DMS114 treated with DMSO at 0.1 percent for 48 hours (cell line): ENCODE data around the gene KLK13.

Experiments used
- DNase-seq: peaks from one replicate; lab custom pipeline; 2025; ENCODE audit not compliant: unreplicated experiment; lab: John Stamatoyannopoulos, UW

KLK13 gene

DNA sequence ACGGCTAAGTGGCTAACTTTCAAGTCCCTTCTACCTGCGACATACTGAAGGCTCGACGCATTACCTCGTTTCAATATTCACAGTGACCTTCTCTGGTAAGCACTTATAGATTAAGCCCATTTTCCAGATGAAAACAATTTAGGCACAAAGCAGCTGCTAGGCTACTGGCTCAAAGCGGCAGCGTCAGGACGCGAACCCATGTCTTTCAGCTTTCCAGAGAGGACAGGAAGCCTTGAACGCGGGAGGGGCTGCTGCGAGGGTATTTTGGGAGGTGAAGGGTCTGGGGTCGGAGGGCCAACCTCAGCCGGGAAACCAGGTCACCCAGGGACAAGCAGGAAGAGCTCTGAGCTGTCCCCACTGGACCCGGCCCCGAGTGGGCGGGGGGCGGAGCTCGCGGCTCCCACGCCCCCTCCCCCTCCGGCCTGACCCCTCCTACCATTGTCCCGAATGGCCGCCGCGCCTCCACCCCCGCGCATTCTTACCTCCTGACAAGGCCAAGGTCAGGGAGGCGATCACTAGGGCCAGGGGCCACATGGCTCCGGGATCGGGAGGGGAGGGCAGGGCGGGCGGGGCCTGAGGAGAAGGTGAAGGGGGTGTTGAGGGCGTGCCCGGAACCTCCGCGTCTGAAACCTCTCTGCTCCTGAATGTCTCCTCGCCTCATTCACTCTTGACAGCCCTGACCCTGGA is at the start of gene KLK13:
KLK13 (minus strand) TSS at position 559 of the 687 bp plus-strand sequence; CDS start at position 534, 25 bp downstream.
- no peak for DNase-seq

GRCh38 chr19:51114087-51114729 is 49.3 kb upstream of the KLK13 start:
- no peak for DNase-seq

GRCh38 chr19:51111606-51112005 is 46.7 kb upstream of the KLK13 start:
- DNase-seq, result no peak

GRCh38 chr19:51110666-51110971 is 45.7 kb upstream of the KLK13 start:
- DNase-seq, result no peak

- no peak for DNase-seq
These were observed 43.9 kb upstream of the KLK13 start for GRCh38 chr19:51108805-51109146.

DNA sequence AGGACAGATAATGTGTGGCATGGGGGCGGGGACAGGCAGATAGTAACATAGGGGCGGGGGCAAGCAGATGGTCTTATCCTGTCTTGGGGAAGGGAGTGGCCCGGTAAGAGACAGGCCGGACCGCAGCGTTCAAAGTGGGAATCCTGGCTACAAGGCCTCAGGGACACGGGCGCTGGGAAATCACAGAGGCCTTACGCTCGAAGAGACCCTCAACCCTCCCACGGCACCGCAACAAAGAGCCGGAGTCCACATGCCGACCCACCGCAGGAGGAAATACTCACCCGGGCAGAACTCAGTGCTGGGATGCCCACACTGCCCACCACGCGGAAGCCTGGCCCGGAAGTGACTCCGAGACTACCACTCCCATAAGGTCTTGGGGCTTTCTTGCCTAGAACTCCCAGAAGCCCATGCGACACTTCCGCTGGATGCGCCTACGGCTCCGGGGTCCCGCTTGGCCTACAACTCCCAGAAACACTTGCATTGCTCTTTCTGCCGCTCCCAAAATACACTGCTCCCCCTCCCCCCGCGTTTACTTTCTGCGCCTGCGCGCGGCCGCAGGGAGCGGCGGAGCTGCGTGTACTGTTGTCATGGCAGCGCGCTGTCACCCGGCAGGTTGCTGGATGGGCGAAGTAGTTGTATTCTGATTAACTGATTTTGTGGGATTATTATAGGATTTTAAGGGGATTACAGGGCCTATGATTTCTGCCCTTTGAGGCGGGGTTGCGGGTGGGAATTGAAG is 43.3 kb upstream of the KLK13 start, which contains the start of gene CTU1:
CTU1 (minus strand) TSS at position 344 of the 739 bp plus-strand sequence. CDS start 3,840 bp downstream, outside the sequence.
- DNase-seq, result peak; percentile 94

GRCh38 chr19:51107406-51108065 is 42.6 kb upstream of the KLK13 start:
- no peak for DNase-seq

DNA sequence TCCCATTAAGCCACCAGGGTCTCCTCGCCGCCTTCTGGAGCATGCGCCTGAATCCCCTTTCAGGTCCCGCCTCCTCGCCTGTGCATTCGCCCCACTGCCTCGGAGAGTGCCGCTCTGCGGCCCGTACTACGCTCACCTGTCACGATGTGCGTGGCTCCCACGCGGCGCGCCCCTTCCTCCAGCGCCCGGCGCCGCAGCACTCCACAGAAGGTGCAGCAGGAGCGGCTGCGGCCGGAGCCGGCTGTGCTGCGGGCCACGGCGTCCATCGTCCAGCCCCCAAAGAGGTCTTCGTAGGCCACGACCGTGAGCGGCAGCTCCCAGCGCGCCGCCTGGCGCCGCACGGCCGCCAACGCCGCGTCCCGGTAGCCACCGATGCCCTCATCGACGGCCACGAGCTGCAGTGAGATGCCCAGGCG is 39.0 kb upstream of the KLK13 start:
- no peak for DNase-seq

DNA sequence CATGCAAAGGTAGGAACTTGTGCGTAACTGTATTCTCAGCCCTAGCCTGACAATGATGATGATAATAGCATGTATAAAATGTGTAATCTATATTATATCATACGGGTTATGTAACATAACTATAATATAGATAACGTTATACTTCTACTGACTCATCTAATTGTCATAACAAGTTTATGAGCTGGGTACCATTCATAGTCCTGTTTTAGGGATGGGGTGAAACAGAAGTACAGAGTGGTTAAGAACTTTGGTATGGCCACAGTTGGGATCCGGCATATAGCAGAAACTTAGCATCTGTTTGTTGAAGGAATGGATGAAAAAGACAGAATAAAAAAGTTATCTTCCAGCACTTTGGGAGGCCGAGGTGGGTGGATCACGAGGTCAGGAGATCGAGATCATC is 38.1 kb upstream of the KLK13 start:
- no peak for DNase-seq

- DNase-seq, result no peak
These were observed 36.4 kb upstream of the KLK13 start for GRCh38 chr19:51101171-51101865.

GRCh38 chr19:51100601-51101000 is 35.7 kb upstream of the KLK13 start:
- DNase-seq, result no peak

DNA sequence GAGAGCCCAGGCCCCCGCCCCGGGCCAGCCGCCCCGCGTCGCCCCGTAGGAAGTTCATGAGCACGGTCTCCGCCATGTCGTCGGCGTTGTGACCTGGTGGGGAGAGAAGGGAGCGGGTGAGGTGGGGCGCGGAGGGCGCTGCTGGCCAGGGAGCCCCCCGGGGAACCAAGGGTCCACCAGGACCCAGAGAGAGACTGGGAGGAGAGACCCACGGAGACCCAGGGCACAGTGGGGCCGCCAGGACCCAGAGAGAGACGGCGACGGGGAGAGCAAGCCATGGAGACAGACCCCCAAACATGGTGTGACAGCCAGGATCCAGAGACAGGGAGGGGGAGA is 34.1 kb upstream of the KLK13 start:
- no peak for DNase-seq

DNA sequence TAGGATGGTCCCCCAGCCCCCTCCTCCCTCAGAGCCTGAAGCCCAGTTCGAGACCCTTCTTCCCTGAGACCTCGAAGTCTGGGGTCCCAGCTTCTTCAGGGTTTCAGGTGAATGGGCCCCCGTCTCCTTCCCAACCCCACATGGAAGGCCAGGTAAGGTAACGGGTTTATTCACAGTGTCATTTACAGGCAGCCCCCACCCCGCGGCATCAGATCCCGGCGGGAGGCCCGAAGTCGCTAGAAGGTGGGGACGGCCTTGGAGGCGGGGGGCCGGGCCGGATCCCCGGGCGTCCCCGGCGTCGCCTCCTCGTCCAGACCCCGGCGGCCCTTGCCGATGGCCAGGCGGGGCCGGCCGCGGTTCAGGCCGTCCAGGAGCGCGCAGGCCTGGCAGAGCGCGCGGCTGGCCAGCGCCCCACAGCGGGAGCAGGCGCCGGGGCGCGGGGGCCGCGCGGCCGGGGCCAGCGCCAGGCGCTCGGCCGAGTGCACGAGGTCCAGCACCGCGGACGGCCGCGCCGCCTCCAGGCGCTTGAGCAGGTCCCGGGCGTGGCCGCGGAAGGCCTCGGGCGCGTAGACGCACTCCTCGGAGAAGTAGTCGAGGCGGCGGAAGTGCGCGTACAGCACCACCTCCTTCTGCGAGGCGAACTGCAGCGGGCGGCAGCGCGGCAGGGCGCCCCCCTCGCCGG is 33.6 kb upstream of the KLK13 start:
- DNase-seq, result no peak

DNA sequence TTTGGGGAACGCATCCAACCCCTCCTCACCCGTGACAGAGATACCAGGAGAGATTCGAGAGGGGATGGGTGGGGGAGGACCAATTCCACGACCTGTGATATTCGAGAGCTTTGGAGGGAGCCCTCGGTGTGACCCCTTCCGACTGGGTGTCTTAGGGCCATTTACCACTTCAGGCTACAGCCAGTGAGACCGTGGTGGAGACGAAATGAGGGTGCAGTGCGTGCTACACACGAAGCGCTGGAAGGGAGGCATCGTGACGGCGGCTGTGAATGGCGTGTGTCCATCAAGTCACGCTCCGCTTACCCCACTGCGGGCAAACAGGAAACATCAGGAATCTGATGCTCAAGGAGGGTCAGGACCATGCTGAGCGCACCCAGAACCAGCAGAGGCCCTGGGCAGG is 32.9 kb upstream of the KLK13 start:
- DNase-seq, result no peak

GRCh38 chr19:51097166-51097738 is 32.4 kb upstream of the KLK13 start:
- DNase-seq, result no peak

GRCh38 chr19:51096473-51097165 is 31.7 kb upstream of the KLK13 start:
- DNase-seq, result no peak

- no peak for DNase-seq
These were observed 29.9 kb upstream of the KLK13 start for GRCh38 chr19:51094696-51095279.

- DNase-seq, result no peak
These were observed 28.8 kb upstream of the KLK13 start for GRCh38 chr19:51093510-51094345.
